DOHH2 (cell line): ENCODE measurements around the gene DNMT3A.
A peak's percentile ranks its signal among the peaks of the same experiment; 100 is the strongest.

Experiments
- H3F3A ChIP-seq: fragments of 200-600 bp; sonication (generic), shearing (Covaris generic); 2 replicates; pipeline ENCODE4 v1.6.0; 2016; ENCODE audit warnings: antibody characterized with exemption, mild to moderate bottlenecking; ENCODE audit not compliant: control insufficient read depth, insufficient read depth
- H3K27ac ChIP-seq: fragments of 200-600 bp; sonication (generic); 2 replicates; pipeline ENCODE4 v1.5.1; 2014; ENCODE audit warnings: low read depth, mild to moderate bottlenecking, low read length, moderate library complexity
- H3K27me3 ChIP-seq: fragments of 200-600 bp; sonication (generic); 2 replicates; pipeline ENCODE4 v1.6.1; 2014; ENCODE audit warnings: mild to moderate bottlenecking, low read length, mixed read lengths; ENCODE audit not compliant: control insufficient read depth
- H3K36me3 ChIP-seq: fragments of 200-600 bp; sonication (generic); 2 replicates; pipeline ENCODE4 v1.6.1; 2014; ENCODE audit warnings: mild to moderate bottlenecking, low read length, moderate library complexity, mixed read lengths; ENCODE audit not compliant: control insufficient read depth
- H3K4me1 ChIP-seq: fragments of 200-600 bp; sonication (generic); 2 replicates; pipeline ENCODE4 v1.6.1; 2014; ENCODE audit warnings: mild to moderate bottlenecking, low read length, mixed read lengths; ENCODE audit not compliant: control insufficient read depth
- H3K4me2 ChIP-seq: fragments of 200-600 bp; sonication (generic); 2 replicates; pipeline ENCODE4 v1.6.0; 2014; ENCODE audit warnings: mild to moderate bottlenecking, low read length, moderate library complexity
- H3K4me3 ChIP-seq: fragments of 200-600 bp; sonication (generic); 2 replicates; pipeline ENCODE4 v1.5.1; 2014; ENCODE audit warnings: mild to moderate bottlenecking, low read length, mixed read lengths
- H3K79me2 ChIP-seq: fragments of 200-600 bp; sonication (generic); 2 replicates; pipeline ENCODE4 v1.6.1; 2014; ENCODE audit warnings: mild to moderate bottlenecking, low read length, mixed read lengths; ENCODE audit not compliant: control insufficient read depth
- H3K9me2 ChIP-seq: fragments of 200-600 bp; sonication (generic); replicated peaks from 2 replicates; pipeline ENCODE4 v1.6.1; 2014; ENCODE audit warnings: mild to moderate bottlenecking, low read length, mixed read lengths; ENCODE audit not compliant: control insufficient read depth
- H3K9me3 ChIP-seq: fragments of 200-600 bp; sonication (generic); 2 replicates; pipeline ENCODE4 v1.6.1; 2014; ENCODE audit warnings: antibody characterized with exemption, low read length, mixed read lengths; ENCODE audit not compliant: control insufficient read depth, insufficient read depth
- H4K20me1 ChIP-seq: fragments of 200-600 bp; sonication (generic); 2 replicates; pipeline ENCODE4 v1.6.0; 2014; ENCODE audit warnings: low read depth, mild to moderate bottlenecking, antibody characterized with exemption, low read length, moderate library complexity; ENCODE audit not compliant: control insufficient read depth, insufficient read depth
- EZH2phosphoT487 ChIP-seq: fragments of 200-600 bp; sonication (generic); IDR thresholded peaks from 2 replicates; pipeline ENCODE4 v1.6.1; 2017; ENCODE audit warnings: borderline replicate concordance, mild to moderate bottlenecking, antibody characterized with exemption, low read length, moderate library complexity, mixed read lengths
- TF ChIP-seq, protein P1 (sequence below): fragments of 200-600 bp; sonication (generic); IDR thresholded peaks from one replicate; pipeline ENCODE4 v1.5.1; 2014; ENCODE audit warnings: antibody characterized with exemption, mild to moderate bottlenecking, low read depth, low read length; ENCODE audit not compliant: poor library complexity, severe bottlenecking

The DNMT3A gene

GRCh38 chr2:25362434-25363145, 20.9 kb upstream of the DNMT3A start:
- Histone ChIP-seq H3K27me3 (no peaks in the 10 kb centered on the region), H3K27ac (peak overlapping the region; percentile 69), H3K9me2 (no peaks in the 10 kb centered on the region), H3K79me2 (no peaks in the 10 kb centered on the region), H3K4me3 (peak overlapping the region; percentile 72), H3K4me1 (peaks cover 17% of the 10 kb centered on the region), H4K20me1 (no peaks in the 10 kb centered on the region), H3K36me3 (no peaks in the 10 kb centered on the region), H3K4me2 (peak overlapping the region; percentile 98), H3K9me3 (no peaks in the 10 kb centered on the region), H3F3A (no peaks in the 10 kb centered on the region)
- no peak for TF ChIP-seq EZH2phosphoT487
- TF ChIP-seq, protein P1, sequence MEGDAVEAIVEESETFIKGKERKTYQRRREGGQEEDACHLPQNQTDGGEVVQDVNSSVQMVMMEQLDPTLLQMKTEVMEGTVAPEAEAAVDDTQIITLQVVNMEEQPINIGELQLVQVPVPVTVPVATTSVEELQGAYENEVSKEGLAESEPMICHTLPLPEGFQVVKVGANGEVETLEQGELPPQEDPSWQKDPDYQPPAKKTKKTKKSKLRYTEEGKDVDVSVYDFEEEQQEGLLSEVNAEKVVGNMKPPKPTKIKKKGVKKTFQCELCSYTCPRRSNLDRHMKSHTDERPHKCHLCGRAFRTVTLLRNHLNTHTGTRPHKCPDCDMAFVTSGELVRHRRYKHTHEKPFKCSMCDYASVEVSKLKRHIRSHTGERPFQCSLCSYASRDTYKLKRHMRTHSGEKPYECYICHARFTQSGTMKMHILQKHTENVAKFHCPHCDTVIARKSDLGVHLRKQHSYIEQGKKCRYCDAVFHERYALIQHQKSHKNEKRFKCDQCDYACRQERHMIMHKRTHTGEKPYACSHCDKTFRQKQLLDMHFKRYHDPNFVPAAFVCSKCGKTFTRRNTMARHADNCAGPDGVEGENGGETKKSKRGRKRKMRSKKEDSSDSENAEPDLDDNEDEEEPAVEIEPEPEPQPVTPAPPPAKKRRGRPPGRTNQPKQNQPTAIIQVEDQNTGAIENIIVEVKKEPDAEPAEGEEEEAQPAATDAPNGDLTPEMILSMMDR = no peak

GRCh38 chr2:25362049-25362433, 20.3 kb upstream of the DNMT3A start:
- H3F3A ChIP-seq = no peaks in the 10 kb centered on the region
- no peaks in the 10 kb centered on the region for H3K36me3 ChIP-seq
- peak overlapping the region; percentile 69 for H3K27ac ChIP-seq
- H3K9me2 ChIP-seq = no peaks in the 10 kb centered on the region
- peak overlapping the region; percentile 98 for H3K4me2 ChIP-seq
- TF ChIP-seq, protein P1 = peak; percentile 93
- TF ChIP-seq EZH2phosphoT487 = no peak
- H4K20me1 ChIP-seq = no peaks in the 10 kb centered on the region
- H3K27me3 ChIP-seq = no peaks in the 10 kb centered on the region
- H3K4me1 ChIP-seq = peaks cover 17% of the 10 kb centered on the region
- no peaks in the 10 kb centered on the region for H3K9me3 ChIP-seq
- H3K79me2 ChIP-seq = no peaks in the 10 kb centered on the region
- H3K4me3 ChIP-seq = peak overlapping the region; percentile 72

DNA sequence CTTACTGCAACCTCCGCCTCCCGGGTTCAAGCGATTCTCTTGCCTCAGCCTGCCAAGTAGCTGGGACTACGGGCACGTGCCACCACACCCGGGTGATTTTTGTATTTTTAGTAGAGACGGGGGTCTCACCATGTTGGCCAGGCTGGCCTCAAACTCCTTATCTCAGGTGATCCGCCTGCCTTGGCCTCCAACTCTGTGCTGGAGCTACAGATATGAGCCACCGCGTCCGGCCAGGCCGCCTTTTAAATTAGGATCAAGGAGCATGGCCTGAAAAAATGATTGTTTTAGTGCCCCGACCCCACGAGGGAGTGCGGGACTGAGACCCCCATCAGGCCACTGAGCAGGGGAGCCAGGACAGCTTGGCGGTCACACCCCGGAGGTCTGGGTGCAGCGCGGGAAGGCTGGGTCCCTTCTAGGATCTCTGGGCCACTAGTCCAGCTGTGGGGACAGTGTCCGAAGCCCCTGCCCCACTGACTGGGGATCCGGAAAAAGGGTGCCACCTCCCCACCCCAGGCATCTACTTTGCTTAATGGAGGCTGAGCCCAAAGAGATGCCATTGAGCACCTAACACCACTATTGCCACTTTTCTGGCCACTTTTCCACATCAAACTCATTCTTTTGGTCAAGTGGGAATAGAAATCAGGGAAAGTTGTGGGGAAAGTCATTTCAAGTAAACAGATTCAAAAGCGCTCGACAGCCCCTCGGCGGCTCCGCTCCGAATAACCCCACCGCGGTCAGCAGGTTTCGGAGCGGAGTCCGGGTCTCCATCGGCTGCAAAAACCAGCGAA, 19.7 kb upstream of the DNMT3A start:
- Histone ChIP-seq H3F3A (no peaks in the 10 kb centered on the region), H3K4me3 (peak overlapping the region; percentile 72), H3K79me2 (no peaks in the 10 kb centered on the region), H3K4me2 (peak overlapping the region; percentile 98), H3K27ac (no peak overlapping the region), H3K27me3 (no peaks in the 10 kb centered on the region; the same call in 1 of the 2 replicates), H3K9me2 (no peaks in the 10 kb centered on the region), H3K4me1 (peaks cover 17% of the 10 kb centered on the region), H4K20me1 (no peaks in the 10 kb centered on the region), H3K9me3 (no peaks in the 10 kb centered on the region), H3K36me3 (no peaks in the 10 kb centered on the region)
- TF ChIP-seq, protein P1 = no peak
- TF ChIP-seq EZH2phosphoT487 = no peak
